H1 (cell line): ENCODE results near the gene VPS41. TPM values are rescaled to one million over a fixed set of nuclear protein-coding genes. Genes with fewer than 3 reads are reported as not detected.

Experiments
- CTCF ChIA-PET: fragments of 300-600 bp; sonication (Branson Sonifier 250); formaldehyde crosslinking; loops from one replicate; lab custom pipeline; 2021; ENCODE audit not compliant: partially characterized antibody; lab: Charles Lee
- POLR2A ChIA-PET: fragments of 300-600 bp; sonication (Branson Sonifier 250); formaldehyde crosslinking; loops from one replicate; lab custom pipeline; 2021; ENCODE audit warnings: inconsistent platforms; ENCODE audit not compliant: partially characterized antibody; lab: Charles Lee
- DNase-seq, 2 experiments: peaks; one replicate each; pipeline versions ENCODE4 v3.0.0 to v3.0.0-alpha.2; 2010 to 2022; ENCODE audit warnings: low spot score in 2 of 2, low read depth in 1 of 2, mixed read lengths in 1 of 2
- FAIRE-seq: peaks from 2 replicates; lab custom pipeline; 2011; peaks lifted over from hg19 to GRCh38; lab: Jason Lieb, UNC
- H2AFZ ChIP-seq: 2 replicates; pipeline ENCODE4 v1.8.1; 2012; ENCODE audit warnings: low read length, inconsistent platforms
- H2AK5ac ChIP-seq: 2 replicates; pipeline ENCODE4 v1.6.1; 2013; ENCODE audit warnings: low read depth, low read length
- H2BK120ac ChIP-seq: replicated peaks from 2 replicates; pipeline ENCODE3; 2013; ENCODE audit warnings: low read depth, low read length, inconsistent platforms
- H2BK12ac ChIP-seq: 2 replicates; pipeline ENCODE4 v1.6.1; 2013; ENCODE audit warnings: low read depth, low read length
- H2BK15ac ChIP-seq: 2 replicates; pipeline ENCODE4 v1.6.1; 2013; ENCODE audit warnings: low read length
- H2BK20ac ChIP-seq: 2 replicates; pipeline ENCODE4 v1.6.1; 2013; ENCODE audit warnings: low read length
- H2BK5ac ChIP-seq: 2 replicates; pipeline ENCODE4 v1.6.1; 2013; ENCODE audit warnings: low read depth, low read length
- H3K14ac ChIP-seq: 2 replicates; pipeline ENCODE4 v1.6.1; 2013; ENCODE audit warnings: inconsistent platforms; ENCODE audit not compliant: insufficient read length
- H3K18ac ChIP-seq: 2 replicates; pipeline ENCODE4 v1.6.1; 2013; ENCODE audit warnings: low read length; ENCODE audit errors: extremely low read depth
- H3K23ac ChIP-seq: 2 replicates; pipeline ENCODE4 v1.6.1; 2013; ENCODE audit warnings: inconsistent platforms; ENCODE audit not compliant: insufficient read length
- H3K23me2 ChIP-seq: 2 replicates; pipeline ENCODE4 v1.6.1; 2013; ENCODE audit warnings: low read depth, low read length
- H3K27ac ChIP-seq: 2 replicates; pipeline ENCODE4 v1.6.1; 2011; ENCODE audit warnings: low read depth, low read length, inconsistent platforms
- H3K27me3 ChIP-seq, 4 experiments: replicated peaks in 1 of 4; 1 replicate in 1 of 4; 2 replicates in 3 of 4; pipeline versions ENCODE4 v1.6.1 to v1.8.1; 2011 to 2013; ENCODE audit warnings: low read length in 3 of 4, mild to moderate bottlenecking in 3 of 4, inconsistent platforms in 2 of 4, mixed read lengths in 2 of 4, moderate library complexity in 1 of 4; ENCODE audit not compliant: control insufficient read depth in 3 of 4, insufficient read depth in 3 of 4; ENCODE audit errors: extremely low read depth in 1 of 4
- H3K36me3 ChIP-seq, 4 experiments: 2 replicates each; pipeline versions ENCODE4 v1.6.1 to v1.8.1; 2011 to 2013; ENCODE audit warnings: mild to moderate bottlenecking in 4 of 4, low read length in 3 of 4, moderate library complexity in 2 of 4, control low read depth in 1 of 4, inconsistent platforms in 1 of 4; ENCODE audit not compliant: insufficient read depth in 4 of 4, control insufficient read depth in 2 of 4
- H3K4ac ChIP-seq: replicated peaks from 2 replicates; pipeline ENCODE3; 2013; ENCODE audit warnings: low read length, low read depth, mixed read lengths, inconsistent platforms; ENCODE audit not compliant: insufficient read length
- H3K4me1 ChIP-seq, 4 experiments: replicated peaks in 1 of 4; 1 replicate in 1 of 4; 2 replicates in 3 of 4; pipeline versions ENCODE4 v1.6.1 to v1.8.1; 2011 to 2013; ENCODE audit warnings: low read length in 3 of 4, inconsistent platforms in 2 of 4, mixed read lengths in 1 of 4; ENCODE audit not compliant: insufficient read depth in 4 of 4, control insufficient read depth in 3 of 4
- H3K4me2 ChIP-seq, 2 experiments: 2 replicates each; pipeline versions ENCODE4 v1.6.1 to v1.8.1; 2011 to 2013; ENCODE audit warnings: low read depth in 2 of 2, low read length in 2 of 2, control low read depth in 1 of 2, inconsistent platforms in 1 of 2, mild to moderate bottlenecking in 1 of 2; ENCODE audit not compliant: insufficient read depth in 1 of 2
- H3K4me3 ChIP-seq, 4 experiments: fragments of 200-600, 300-600 bp in 1 of 4; sonication (generic), shearing (Covaris generic), sonication (Bioruptor Twin) in 1 of 4; 2 replicates each; pipeline versions ENCODE4 v1.5.1 to v1.8.1; 2011 to 2016; ENCODE audit warnings: low read length in 4 of 4, low read depth in 3 of 4, control low read depth in 2 of 4, inconsistent platforms in 2 of 4, mild to moderate bottlenecking in 2 of 4, mixed read lengths in 1 of 4, moderate library complexity in 1 of 4; ENCODE audit not compliant: insufficient read depth in 2 of 4; ENCODE audit errors: extremely low read depth in 1 of 4
- H3K56ac ChIP-seq: replicated peaks from 2 replicates; pipeline ENCODE3; 2013; ENCODE audit warnings: low read depth, mild to moderate bottlenecking, mixed read lengths, low read length, inconsistent platforms; ENCODE audit not compliant: insufficient read length
- H3K79me1 ChIP-seq: 2 replicates; pipeline ENCODE4 v1.6.1; 2013; ENCODE audit warnings: low read depth, low read length, control low read depth
- H3K79me2 ChIP-seq, 2 experiments: 2 replicates each; pipeline versions ENCODE4 v1.6.1 to v1.8.1; 2012 to 2013; ENCODE audit warnings: low read length in 2 of 2, mild to moderate bottlenecking in 2 of 2, inconsistent platforms in 1 of 2; ENCODE audit not compliant: insufficient read depth in 2 of 2, control insufficient read depth in 1 of 2
- H3K9ac ChIP-seq, 4 experiments: replicated peaks in 1 of 4; 1 replicate in 1 of 4; 2 replicates in 3 of 4; pipeline versions ENCODE4 v1.6.1 to v1.8.1; 2011 to 2013; ENCODE audit warnings: low read depth in 3 of 4, low read length in 3 of 4, control low read depth in 2 of 4, mild to moderate bottlenecking in 2 of 4, moderate library complexity in 2 of 4, inconsistent platforms in 1 of 4; ENCODE audit errors: extremely low read depth in 1 of 4
- H3K9me3 ChIP-seq, 2 experiments: 2 replicates each; pipeline versions ENCODE4 v1.6.1 to v1.8.1; 2012 to 2013; ENCODE audit warnings: mild to moderate bottlenecking in 2 of 2, moderate library complexity in 2 of 2, control low read depth in 1 of 2, inconsistent platforms in 1 of 2, low read depth in 1 of 2, low read length in 1 of 2, mixed read lengths in 1 of 2; ENCODE audit not compliant: insufficient read depth in 2 of 2
- H4K20me1 ChIP-seq, 2 experiments: replicated peaks in 1 of 2; 2 replicates each; pipeline versions ENCODE3 to v1.8.1; 2011 to 2013; ENCODE audit warnings: inconsistent platforms in 2 of 2, low read length in 2 of 2, mild to moderate bottlenecking in 1 of 2; ENCODE audit not compliant: insufficient read depth in 2 of 2, control insufficient read depth in 1 of 2
- H4K5ac ChIP-seq: 2 replicates; pipeline ENCODE4 v1.6.1; 2013; ENCODE audit warnings: low read length, low read depth, mixed read lengths, inconsistent platforms; ENCODE audit not compliant: insufficient read length
- H4K8ac ChIP-seq: 2 replicates; pipeline ENCODE4 v1.8.0; 2013; ENCODE audit warnings: mild to moderate bottlenecking, moderate library complexity, low read length, inconsistent platforms; ENCODE audit not compliant: insufficient read depth; ENCODE audit errors: extremely low read depth
- H4K91ac ChIP-seq: replicated peaks from 2 replicates; pipeline ENCODE3; 2013; ENCODE audit warnings: low read length, mixed read lengths, inconsistent platforms; ENCODE audit not compliant: insufficient read length
- CEBPB ChIP-seq: IDR thresholded peaks from 2 replicates; pipeline ENCODE4 v1.6.1; 2012; ENCODE audit warnings: low read depth, low read length
- CREB1 ChIP-seq: IDR thresholded peaks from 2 replicates; pipeline ENCODE4 v1.6.1; 2012; ENCODE audit warnings: inconsistent platforms
- JUN ChIP-seq: IDR thresholded peaks from 2 replicates; pipeline ENCODE4 v1.6.1; 2011; ENCODE audit warnings: low read depth, mild to moderate bottlenecking, improper control_type of control experiment, low read length
- MAFK ChIP-seq: IDR thresholded peaks from 2 replicates; pipeline ENCODE4 v1.6.1; 2012; ENCODE audit warnings: low read depth, mild to moderate bottlenecking, improper control_type of control experiment, low read length
- RAD21 ChIP-seq, 2 experiments: IDR thresholded peaks in 1 of 2; conservative IDR thresholded peaks in 1 of 2; 2 replicates each; pipeline ENCODE4 v1.6.1; 2011; ENCODE audit warnings: low read depth in 2 of 2, low read length in 2 of 2, improper control_type of control experiment in 1 of 2, inconsistent platforms in 1 of 2, mild to moderate bottlenecking in 1 of 2, moderate library complexity in 1 of 2
- RBBP5 ChIP-seq: IDR thresholded peaks from 2 replicates; pipeline ENCODE4 v1.7.1; 2012; ENCODE audit warnings: low read depth, mild to moderate bottlenecking, inconsistent platforms, low read length, moderate library complexity, borderline replicate concordance
- SIRT6 ChIP-seq: IDR thresholded peaks from one replicate; pipeline ENCODE4 v1.7.1; 2012; ENCODE audit warnings: low read length, inconsistent platforms
- TAF7 ChIP-seq: optimal IDR thresholded peaks from 2 replicates; pipeline ENCODE3; 2011; ENCODE audit warnings: low read depth, mild to moderate bottlenecking, inconsistent platforms, low read length, moderate library complexity, borderline replicate concordance
- TBP ChIP-seq: IDR thresholded peaks from 2 replicates; pipeline ENCODE4 v1.6.1; 2011; ENCODE audit warnings: low read depth, low read length, improper control_type of control experiment
- TEAD4 ChIP-seq: IDR thresholded peaks from 2 replicates; pipeline ENCODE4 v1.6.1; 2012; ENCODE audit warnings: low read depth, low read length, inconsistent platforms, mixed read lengths
- WGBS, 2 experiments: shearing (Covaris generic) in 1 of 2; methylation state at CpG; one replicate each; pipeline versions ENCODE4 v1.1.6 to v1.1.7; 2013 to 2015; ENCODE audit warnings: low lambda C conversion rate in 2 of 2, mixed read lengths in 2 of 2, inconsistent platforms in 1 of 2, low coverage in 1 of 2, missing lambda C conversion rate in 1 of 2; ENCODE audit not compliant: insufficient replicate concordance in 2 of 2, insufficient coverage in 1 of 2, insufficient read length in 1 of 2; ENCODE audit errors: extremely low coverage in 1 of 2, missing lambda C conversion rate in 1 of 2; 5-methylcytosine and 5-hydroxymethylcytosine counted together
- polyA plus RNA-seq, 7 experiments: library from polyadenylated mRNA; depleted of rRNA in 3 of 7; stranded (reverse) in 5 of 7; unstranded in 2 of 7; fragments of >200 nt in 5 of 7; fragments of 200-250 nt in 2 of 7; gene quantifications; 1 replicate in 5 of 7; 2 replicates in 1 of 7; 4 replicates in 1 of 7; pipeline versions ENCODE4 v1.2.1 to v1.2.3, GENCODE V29; 2011 to 2013; ENCODE audit warnings: missing spikeins in 2 of 7, mixed read lengths in 2 of 7
- total RNA-seq: library from RNA; stranded (reverse); fragmentation: NEBNext Ultra II Directional; extraction: Animal tissue kit (Norgen Biotek cat#: 25700); gene quantifications from 2 replicates; pipeline ENCODE4 v1.2.1, GENCODE V29; 2021
- TF ChIP-seq, protein P1 (sequence below): IDR thresholded peaks from 2 replicates; pipeline ENCODE4 v1.6.1; 2011; ENCODE audit warnings: low read length, improper control_type of control experiment
- TF ChIP-seq, protein P2 (sequence below): IDR thresholded peaks from 2 replicates; pipeline ENCODE4 v1.6.1; 2012; ENCODE audit warnings: low read length, inconsistent platforms

VPS41 gene
- total and polyA plus RNA-seq, 2 of the 8 experiments (the other 6 are each of a cell fraction or from before 2014, with no cell fraction given): 10.7 to 63.3 TPM

DNA sequence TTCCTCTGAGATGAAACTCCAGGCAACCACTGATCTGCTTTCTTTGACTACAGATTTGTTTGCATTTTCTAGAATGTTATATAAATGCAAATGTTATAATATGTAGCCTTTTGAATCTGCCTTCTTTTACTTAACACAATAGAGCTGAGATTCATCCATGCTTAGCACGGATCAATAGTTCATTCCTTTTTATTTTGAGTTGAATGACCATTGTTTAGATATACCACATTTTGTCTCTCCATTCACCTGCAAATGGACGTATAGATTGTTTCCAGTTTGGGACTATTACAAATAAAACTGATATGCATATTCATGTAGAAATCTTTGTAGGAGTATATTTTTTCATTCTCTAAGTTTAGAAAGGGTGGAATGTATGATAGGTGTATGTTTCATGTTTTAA lies 57.7 kb downstream of the VPS41 start:
- no peak overlapping the region for H4K5ac ChIP-seq
- no peak overlapping the region for H2BK5ac ChIP-seq
- H2AK5ac ChIP-seq: no peak overlapping the region
- 79% methylated on average over 2 of the region's 2 CpGs; no CpG with 5 or more reads in 1 of the 2 experiments for WGBS, 2 experiments
- no peak overlapping the region for H4K91ac ChIP-seq
- DNase-seq: no peak
- no peaks in the 10 kb centered on the region; the same call in 1 of the 2 replicates for H3K79me1 ChIP-seq
- H3K23me2 ChIP-seq: no peaks in the 10 kb centered on the region
- no peaks in the 10 kb centered on the region for H3K27me3 ChIP-seq
- H2BK20ac ChIP-seq: no peak overlapping the region
- no peak overlapping the region for H3K4ac ChIP-seq
- no peak overlapping the region for H2BK15ac ChIP-seq
- POLR2A ChIA-PET: interaction anchor here (0.6 kb wide), 1 partner anchor 728 kb away, joined by 3 read pairs; no protein-coding TSS in a partner anchor
- H3K4me2 ChIP-seq: no peak overlapping the region
- H3K18ac ChIP-seq: no peak overlapping the region
- H3K36me3 ChIP-seq: no peaks in the 10 kb centered on the region
- H3K4me3 ChIP-seq: no peak overlapping the region
- H3K23ac ChIP-seq: no peak overlapping the region
- no peak overlapping the region for H3K14ac ChIP-seq
- H3K27ac ChIP-seq: no peak overlapping the region
- no peaks in the 10 kb centered on the region for H3K9me3 ChIP-seq
- no peak overlapping the region for H2AFZ ChIP-seq
- H3K79me2 ChIP-seq: peaks cover 0 to 3% of the 10 kb centered on the region in 2 experiments; a peak in 1 of 4 replicates
- FAIRE-seq: no peak
- no peak overlapping the region for H3K56ac ChIP-seq
- H4K8ac ChIP-seq: no peak overlapping the region
- no peak overlapping the region for H3K9ac ChIP-seq
- CTCF ChIA-PET: no interaction called here
- H2BK12ac ChIP-seq: no peak overlapping the region
- no peak overlapping the region for H2BK120ac ChIP-seq
- H3K4me1 ChIP-seq: no peaks in the 10 kb centered on the region
- no peaks in the 10 kb centered on the region for H4K20me1 ChIP-seq
- TF ChIP-seq TEAD4: no peak
- no peak for TF ChIP-seq TAF7
- TF ChIP-seq TBP: no peak
- no peak for TF ChIP-seq SIRT6
- TF ChIP-seq, protein P1, sequence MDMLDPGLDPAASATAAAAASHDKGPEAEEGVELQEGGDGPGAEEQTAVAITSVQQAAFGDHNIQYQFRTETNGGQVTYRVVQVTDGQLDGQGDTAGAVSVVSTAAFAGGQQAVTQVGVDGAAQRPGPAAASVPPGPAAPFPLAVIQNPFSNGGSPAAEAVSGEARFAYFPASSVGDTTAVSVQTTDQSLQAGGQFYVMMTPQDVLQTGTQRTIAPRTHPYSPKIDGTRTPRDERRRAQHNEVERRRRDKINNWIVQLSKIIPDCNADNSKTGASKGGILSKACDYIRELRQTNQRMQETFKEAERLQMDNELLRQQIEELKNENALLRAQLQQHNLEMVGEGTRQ: no peak
- no peak for TF ChIP-seq JUN
- no peak for TF ChIP-seq CREB1
- no peak for TF ChIP-seq RBBP5
- no peak for TF ChIP-seq CEBPB
- TF ChIP-seq RAD21 (IDR thresholded peaks at IDR 0.05 in 1 of 2, conservative IDR thresholded peaks at IDR 0.05 in 1 of 2; ENCODE audit: low read depth in 2 of 2, low read length in 2 of 2): no peak
- TF ChIP-seq, protein P2, sequence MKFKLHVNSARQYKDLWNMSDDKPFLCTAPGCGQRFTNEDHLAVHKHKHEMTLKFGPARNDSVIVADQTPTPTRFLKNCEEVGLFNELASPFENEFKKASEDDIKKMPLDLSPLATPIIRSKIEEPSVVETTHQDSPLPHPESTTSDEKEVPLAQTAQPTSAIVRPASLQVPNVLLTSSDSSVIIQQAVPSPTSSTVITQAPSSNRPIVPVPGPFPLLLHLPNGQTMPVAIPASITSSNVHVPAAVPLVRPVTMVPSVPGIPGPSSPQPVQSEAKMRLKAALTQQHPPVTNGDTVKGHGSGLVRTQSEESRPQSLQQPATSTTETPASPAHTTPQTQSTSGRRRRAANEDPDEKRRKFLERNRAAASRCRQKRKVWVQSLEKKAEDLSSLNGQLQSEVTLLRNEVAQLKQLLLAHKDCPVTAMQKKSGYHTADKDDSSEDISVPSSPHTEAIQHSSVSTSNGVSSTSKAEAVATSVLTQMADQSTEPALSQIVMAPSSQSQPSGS: no peak
- TF ChIP-seq MAFK: no peak
